HUDEP-2 (cell line): Measurements from ENCODE around the gene ABCB4.
"Not testable (repeated sequence)": the region's sequence is repeated elsewhere in the genome, so short reads cannot be mapped to it uniquely, and the experiment has no call there.

Experiments
- DNase-seq, 76 experiments: peaks; one replicate each; lab custom pipeline; 2025; ENCODE audit not compliant: unreplicated experiment in 76 of 76; lab: John Stamatoyannopoulos, UW

Gene ABCB4

DNA sequence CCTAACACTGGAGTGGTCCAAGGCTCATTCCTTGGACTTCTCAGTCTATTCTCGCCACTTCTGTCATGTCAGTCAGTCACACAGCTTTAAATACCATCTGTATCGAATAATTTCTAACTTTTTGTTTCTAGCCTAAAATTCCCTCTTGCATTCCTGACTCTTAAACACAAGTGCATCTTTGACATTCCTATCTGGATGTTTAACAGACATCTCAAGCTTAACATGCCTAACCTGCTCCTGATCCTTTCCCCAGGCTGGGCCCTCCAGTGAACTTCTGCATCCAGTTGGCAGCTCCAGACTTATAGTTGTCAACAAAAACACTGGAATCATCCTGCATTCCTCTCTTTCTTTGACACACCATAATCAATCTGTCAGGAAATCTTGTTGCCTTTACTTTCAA, 4.5 kb upstream of the ABCB4 start:
- DNase-seq = no peak

DNA sequence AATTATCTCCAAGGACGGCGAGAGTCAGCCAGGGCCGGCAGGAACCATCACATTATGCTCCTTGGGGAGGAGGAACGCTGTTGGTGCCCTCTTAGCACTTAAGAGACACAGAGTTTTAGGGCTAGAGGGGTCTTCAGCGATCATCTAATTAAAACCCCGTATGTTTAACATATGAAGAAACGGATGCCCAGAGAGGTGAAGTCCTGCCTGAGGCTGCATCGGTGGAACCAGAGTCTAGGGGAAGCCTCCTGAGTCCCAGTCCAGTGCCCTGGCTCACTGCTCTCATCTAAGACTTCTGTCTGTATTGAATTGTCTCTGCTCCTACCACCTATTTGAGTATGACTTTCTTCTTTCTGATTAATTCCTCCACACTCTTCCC, 688 bp upstream of the ABCB4 start:
- DNase-seq = no peak

DNA sequence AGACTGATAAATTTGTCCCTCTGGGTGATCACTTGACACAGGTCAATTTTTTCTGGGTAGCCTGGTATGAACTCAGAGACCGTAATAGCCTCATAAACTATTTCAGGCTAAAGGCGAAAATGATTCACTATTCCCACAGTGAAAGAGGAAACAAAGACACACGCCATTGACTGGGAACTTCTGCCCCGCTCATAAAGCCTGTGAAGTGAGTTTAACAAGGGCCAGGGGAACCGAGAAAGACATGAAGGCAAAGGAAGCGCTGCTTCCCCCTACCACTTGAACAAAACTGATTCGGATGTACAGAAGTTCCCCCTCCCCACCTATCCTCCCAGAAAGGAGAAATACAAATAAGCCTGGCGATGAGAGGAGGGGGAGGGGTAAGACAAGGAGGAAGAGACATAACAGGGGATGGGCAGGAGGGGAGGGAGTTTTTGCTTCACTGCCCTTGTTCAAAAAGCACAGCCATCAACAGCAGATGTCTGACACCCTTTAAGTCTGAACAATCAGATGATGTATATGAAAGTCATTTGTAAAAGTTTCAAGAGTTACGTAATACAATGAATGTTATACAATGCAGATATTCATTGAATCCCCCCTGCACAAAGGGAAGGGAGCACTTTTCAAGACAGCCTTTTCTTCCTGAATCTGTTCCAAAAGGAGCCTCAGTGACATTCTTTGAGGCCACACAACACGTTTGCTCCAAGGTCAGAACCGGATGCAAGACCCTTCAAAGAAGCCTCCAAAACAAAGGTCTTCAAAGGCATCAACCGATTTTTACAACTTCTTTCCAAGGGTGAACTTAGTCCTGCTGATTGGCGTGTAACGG, 734 bp downstream of the ABCB4 start:
- DNase-seq = no peak

DNA sequence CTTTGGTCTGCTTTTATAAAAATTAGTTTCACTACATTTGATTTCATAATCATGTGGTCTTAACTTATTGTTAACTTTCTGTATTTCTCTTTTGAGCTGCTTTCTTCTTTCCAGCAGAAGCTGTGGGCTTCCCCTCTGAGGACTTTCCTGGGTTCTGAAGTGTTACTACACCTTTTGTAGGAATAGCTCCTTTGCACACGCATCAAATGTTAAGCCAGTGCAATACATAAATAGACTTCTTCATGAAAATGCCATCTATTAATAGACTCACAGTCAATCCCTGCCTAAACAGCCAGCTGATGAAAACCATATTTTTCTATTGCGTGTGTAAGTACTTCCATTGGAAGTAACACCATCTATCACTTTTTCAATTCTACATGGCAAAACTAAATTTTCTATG, 1.5 kb downstream of the ABCB4 start:
- DNase-seq = no peak

DNA sequence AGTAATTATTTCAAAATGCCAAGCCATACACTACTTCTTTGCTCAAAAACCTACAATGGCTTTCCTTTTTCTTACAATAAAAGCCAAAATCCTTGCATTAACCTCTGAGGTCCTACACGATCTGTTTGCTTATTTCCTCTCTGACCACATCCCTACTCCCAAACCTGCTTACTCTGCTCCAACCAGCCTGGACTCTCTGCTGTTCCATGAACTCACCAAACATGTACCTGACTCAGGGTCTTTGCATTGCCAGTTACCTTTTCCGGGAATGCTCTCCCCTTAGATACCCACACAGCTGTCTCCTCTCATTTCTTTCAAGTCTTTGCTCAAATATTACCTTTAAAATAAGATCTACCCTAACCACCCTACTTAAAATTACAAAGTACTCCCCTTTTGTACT, 2.3 kb downstream of the ABCB4 start:
- DNase-seq = no peak

DNA sequence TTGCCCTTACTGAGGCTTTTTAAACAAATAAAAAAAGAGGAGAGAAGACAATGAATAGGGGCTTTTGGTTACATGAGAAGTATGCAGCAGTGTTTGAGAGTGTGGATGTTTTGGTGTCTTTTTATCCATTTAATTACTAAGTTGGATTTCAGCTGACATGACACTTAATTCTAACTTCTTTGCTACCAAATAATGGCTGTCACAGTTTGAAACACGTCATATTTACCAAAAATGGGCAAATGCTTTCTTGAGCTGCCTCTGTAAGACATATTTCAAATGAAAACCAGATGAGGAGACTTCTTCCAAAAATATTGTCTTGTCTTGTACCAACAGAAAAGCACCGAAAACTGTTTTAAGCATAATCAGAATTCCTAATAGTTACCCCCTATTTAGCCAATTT, 4.0 kb downstream of the ABCB4 start:
- DNase-seq = no peak

DNA sequence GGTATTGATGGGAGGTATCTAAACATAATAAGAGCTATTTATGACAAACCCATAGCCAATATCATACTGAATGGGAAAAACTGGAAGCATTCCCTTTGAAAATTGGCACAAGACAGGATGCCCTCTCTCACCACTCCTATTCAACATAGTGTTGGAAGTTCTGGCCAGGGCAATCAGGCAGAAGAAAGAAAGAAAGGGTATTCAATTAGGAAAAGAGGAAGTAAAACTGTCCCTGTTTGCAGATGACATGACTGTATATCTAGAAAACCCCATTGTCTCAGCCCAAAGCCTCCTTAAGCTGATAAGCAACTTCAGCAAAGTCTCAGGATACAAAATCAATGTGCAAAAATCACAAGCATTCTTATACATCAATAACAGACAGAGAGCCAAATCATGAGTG, 6.3 kb downstream of the ABCB4 start:
- DNase-seq = not testable (repeated sequence)

DNA sequence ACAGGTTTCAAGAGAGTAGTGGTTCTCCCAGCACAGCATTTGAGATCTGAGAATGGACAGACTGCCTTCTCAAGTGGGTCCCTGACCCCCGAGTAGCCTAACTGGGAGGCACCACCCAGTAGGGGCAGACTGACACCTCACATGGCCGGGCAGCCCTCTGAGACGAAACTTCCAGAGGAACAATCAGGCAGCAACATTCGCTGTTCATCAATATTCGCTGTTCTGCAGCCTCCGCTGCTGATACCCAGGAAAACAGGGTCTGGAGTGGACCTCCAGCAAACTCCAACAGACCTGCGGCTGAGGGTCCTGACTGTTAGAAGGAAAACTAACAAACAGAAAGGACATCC, 10.0 kb downstream of the ABCB4 start:
- DNase-seq = not testable (repeated sequence)

DNA sequence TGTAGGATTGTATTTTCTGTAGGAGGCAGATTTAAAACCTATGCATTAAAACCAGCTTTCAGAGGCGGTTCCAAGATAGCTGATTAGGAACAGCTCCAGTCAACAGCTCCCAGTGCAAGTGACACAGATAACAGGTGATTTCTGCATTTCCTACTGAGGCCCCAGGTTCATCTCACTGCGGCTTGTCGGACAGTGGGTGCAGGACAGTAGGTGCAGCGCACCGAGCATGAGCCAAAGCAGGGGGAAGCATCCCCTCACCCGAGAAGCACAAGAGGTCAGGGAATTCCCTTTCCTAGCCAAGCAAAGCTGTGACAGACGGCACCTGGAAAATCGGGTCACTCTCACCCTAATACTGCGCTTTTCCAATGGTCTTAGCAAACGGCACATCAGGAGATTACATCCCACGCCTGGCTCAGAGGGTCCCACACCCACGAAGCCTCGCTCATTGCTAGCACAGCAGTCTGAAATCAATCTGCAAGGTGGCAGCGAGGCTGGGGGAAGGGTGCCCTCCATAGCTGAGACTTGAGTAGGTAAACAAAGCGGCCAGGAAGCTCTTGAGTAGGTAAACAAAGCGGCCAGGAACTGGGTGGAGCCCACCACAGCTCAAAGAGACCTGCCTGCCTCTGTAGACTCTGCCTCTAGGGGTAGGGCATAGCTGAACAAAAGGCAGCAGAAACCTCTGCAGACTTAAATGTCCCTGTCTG, 10.5 kb downstream of the ABCB4 start:
- DNase-seq = not testable (repeated sequence)

DNA sequence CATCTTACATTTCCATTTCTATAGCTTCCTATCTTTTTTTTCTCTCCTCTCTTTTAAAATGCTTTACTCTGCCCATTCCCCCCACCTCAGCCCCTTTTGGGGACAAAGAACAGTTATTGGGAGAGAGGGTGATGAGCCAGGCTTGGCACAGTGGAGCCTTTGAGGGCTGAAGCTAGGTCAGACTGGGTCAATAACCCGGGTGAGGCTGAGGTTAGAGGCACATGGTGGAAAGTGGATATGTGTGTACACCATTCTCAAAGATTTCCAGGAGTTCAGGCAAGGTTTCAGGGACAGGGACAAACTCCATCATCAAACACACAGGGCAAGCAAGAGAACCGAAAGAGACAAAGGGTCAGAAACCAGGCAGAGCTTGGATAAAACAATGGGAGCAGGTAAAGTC, 11.5 kb downstream of the ABCB4 start:
- no peak for DNase-seq

DNA sequence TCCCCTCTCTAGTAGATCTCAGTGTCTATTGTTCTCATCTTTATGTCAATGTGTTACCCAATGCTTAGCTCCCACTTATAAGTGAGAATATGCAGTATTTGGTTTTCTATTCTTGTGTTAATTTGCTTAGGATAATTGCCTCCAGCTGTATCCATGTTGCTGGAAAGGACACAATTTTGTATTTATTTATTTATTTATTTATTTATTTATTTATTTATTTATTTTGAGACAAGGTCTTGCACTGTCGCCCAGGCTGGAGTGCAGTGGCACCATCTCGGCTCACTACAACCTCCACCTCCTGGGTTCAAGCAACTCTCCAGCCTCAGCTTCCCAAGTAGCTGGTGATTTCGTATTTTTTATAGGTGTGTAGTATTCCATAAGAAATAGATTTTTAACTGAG, 15.0 kb downstream of the ABCB4 start:
- DNase-seq = not testable (repeated sequence)

DNA sequence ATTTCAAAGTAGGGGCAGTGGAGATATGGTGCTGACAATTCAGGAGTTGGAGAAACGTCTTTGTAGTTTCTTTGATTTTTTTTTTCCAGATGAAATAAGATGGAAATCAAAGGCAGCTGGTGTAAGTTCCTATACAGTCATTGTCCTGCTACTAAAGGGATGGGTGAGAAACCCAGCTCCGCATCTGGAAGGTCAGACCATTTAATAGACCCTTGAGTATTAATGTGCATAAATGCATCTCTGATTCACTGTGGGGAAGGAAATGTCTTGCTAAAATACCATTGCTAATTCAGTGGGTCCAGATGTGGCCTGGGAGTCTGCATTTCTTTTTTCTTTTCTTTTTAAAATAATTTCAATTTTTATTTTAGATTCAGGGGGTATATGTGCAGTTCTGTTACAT, 15.5 kb downstream of the ABCB4 start:
- DNase-seq = no peak

DNA sequence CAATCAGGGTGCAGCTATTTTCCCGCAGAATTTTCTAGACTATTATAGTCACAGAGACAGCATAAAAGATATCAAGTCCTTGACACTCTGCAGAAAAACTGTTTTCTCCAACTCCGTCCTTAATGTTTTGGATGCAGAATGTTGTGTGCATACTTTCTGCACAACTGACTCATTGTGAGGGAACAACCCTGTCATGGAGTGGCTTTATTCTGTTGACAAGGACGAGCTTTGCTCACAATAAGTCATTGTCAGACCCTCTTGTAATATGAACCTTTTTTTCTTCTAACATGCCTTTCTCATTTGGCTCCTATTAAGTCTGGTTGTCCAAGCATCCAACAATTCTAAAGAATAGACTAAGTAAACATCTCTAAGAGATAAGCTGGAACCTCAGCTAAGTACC, 17.3 kb downstream of the ABCB4 start:
- DNase-seq = no peak

DNA sequence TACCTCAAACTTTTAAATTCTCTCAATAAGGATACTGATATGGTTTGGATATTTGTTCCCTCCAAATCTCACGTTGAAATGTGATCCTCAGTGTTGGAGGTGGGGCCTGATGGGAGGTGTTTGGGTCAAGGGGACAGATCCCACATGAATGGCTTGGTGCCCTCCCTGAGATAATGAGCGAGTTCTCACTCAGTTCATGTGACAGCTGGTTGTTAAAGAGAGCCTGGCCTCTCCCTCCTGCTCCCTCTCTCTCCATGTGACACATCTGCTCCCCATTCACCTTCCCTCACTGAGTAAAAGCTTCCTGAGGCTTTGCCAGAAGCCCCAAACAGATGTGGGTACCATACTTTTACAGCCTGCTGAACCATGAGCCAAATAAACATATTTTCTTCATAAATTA, 19.2 kb downstream of the ABCB4 start:
- no peak for DNase-seq

DNA sequence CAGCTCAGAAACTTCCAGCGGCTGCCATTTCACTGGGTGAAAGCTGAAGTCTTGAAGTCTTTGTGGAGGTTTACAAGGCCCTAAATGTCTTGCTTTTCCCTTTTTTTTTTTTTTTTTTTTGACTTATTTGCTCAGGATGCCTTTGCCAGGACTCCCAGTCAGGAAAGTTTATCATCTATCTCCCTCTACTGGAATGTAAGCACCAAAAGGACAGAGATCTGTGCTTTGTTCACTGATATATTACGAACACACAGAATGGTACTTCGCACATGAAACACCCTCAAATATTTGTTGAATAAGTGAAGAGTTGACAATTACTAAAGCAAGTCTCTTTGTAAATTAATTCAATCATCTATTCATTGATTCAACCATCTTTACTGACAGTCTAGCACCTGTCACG, 23.2 kb downstream of the ABCB4 start:
- no peak for DNase-seq

DNA sequence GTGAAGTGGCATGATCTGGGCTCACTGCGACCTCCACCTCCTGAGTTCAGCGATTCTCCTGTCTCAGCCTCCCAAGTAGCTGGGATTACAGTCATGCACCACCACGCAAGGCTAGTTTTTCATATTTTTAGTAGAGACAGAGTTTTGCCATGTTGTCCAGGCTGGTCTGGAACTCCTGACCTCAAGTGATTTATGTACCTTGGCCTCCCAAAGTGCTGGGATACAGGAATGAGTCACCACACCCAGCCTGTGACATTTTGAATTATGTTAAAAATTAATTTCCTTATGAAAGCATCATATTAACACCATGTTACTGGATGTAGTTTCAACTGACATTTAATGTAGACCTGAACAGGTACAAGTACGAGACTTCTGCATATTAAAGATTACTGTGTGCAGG, 24.3 kb downstream of the ABCB4 start:
- DNase-seq = no peak

DNA sequence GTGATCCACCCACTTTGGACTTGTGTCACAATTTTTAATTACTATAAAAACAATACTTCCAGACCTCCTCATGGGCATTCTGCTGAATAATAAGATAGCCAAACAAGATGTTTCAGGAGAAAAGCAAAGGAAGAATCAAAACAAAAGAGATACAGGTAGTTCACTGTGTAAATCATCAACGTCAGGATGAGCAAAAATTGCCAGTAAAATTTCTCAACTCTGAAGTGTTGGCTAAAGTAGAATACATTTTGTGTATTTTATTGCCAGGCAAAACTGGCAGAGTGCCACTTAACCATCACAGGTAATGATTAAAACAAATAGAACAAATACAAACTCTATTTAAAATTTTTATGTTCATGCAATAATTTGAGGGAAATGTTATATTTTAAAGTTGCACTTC, 24.8 kb downstream of the ABCB4 start:
- DNase-seq = no peak

DNA sequence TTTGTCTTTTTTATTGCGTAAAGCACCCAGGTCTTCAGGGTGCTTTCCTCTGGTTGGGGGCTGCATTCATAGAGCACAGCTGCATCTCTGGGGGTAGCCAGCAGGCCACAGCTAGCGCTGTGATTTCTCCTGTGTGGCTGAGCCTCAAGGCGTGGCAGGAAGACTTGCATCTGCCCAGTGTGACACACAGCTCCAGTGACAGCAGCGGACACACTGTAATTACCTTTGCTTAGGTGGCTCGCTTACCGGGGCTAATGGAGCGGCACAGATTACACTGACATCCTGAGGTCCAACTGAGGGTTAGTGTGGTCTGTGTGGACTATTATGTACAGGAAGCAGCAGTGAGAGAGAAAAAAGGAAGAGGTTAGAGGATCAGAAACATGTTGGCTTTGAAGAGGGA, 27.1 kb downstream of the ABCB4 start:
- DNase-seq = no peak

DNA sequence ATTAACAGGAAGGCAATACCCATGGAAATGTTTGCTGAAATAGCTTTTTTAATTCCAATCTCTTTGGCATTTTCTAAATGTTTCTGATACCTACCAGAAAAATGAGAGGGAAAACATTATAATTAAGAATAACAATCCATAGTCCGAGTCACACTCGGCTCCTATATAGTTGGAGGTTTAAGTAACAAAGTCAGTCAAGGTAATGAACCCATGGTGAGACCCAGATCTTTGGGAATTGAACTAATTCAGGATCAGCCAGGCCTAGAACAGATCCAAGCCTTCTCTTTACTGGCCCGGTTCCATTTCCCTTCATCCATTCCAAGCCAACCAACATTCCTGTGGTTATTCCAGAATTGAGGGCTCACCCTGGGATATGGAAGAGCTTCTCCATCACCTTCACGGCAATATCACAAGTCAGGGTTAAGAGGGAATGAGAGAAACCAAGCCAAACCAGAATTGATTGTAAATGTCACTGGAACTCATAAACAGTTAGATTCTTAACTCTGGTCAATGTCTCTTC, 28.3 kb downstream of the ABCB4 start:
- DNase-seq = no peak

DNA sequence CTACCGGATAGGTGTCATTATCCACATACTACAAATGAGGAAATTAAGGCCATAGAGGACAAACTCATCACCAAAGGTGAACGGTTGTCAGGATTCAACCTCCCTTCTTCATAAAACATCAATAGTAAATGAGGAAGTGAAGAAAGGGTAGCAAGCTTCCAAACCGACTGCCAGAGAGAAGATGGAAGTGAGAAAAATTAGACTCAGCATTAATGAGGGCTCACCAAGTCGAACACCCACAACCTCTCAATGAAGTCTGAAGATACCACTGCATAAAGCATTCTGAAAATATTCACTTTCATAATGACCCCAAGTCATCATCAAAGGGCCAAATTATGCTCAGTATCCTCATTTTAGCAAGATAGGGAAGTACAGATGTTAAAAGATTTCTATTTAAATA, 29.6 kb downstream of the ABCB4 start:
- DNase-seq = no peak

DNA sequence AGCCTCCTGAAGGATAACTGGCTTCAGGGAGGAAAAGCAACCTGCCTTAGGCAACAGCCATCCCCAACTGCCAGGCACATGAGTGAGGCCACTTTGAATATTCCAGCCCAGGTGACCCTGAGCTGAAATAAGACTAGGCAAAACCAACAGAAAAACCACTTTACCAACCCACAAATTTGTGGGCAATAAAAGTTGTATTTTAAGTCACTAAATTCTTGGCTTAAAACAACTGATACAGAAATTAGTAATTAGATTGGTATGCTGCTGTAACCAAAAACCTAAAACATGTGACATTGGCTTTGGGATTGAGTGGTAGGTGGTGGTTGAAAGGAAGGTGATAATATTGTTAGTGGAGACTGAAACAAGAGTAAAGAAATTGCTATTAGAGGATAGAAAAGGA, 39.9 kb downstream of the ABCB4 start:
- no peak for DNase-seq

DNA sequence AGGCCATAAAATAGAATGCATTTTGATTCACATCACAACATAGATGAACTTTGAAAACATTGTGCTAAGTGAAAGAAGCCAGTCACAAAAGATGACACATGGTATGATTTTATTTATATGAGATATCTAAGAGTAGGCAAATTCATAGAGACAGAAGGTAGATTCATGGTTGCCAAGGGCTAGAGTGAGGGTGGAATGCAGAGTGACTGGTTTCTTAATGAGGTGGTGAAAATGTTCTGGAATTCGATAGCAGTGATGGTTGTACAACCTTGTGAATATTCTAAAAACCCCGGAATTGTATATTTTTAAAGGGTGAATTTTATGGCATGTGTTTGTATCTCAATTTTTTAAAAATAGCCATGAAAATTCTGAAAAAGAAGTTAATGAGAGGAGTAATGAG, 42.9 kb downstream of the ABCB4 start:
- no peak for DNase-seq
